Endothelial cell (in vitro differentiated cells): Measurements from ENCODE around the gene PECR. TPM values are rescaled to one million over a fixed set of nuclear protein-coding genes. Genes with fewer than 3 reads are reported as not detected.

Experiments used
- DNase-seq: peaks from one replicate; pipeline ENCODE4 v3.0.0; 2021; ENCODE audit warnings: low spot score
- H3K27ac Mint-ChIP-seq: one replicate; pipeline ENCODE4 v1.8.0; 2021; ENCODE audit warnings: mixed read lengths, inconsistent platforms; ENCODE audit not compliant: unreplicated experiment
- H3K27me3 Mint-ChIP-seq: one replicate; pipeline ENCODE4 v1.8.0; 2021; ENCODE audit warnings: mild to moderate bottlenecking, moderate library complexity, mixed read lengths, inconsistent platforms; ENCODE audit not compliant: unreplicated experiment
- H3K36me3 Mint-ChIP-seq: one replicate; pipeline ENCODE4 v1.8.0; 2021; ENCODE audit warnings: mild to moderate bottlenecking, low read depth, mixed read lengths, inconsistent platforms; ENCODE audit not compliant: unreplicated experiment
- H3K4me1 Mint-ChIP-seq: one replicate; pipeline ENCODE4 v1.8.0; 2021; ENCODE audit warnings: mild to moderate bottlenecking, mixed read lengths, inconsistent platforms; ENCODE audit not compliant: unreplicated experiment
- H3K4me3 Mint-ChIP-seq: one replicate; pipeline ENCODE4 v1.8.0; 2021; ENCODE audit warnings: mild to moderate bottlenecking, mixed read lengths, inconsistent platforms; ENCODE audit not compliant: unreplicated experiment
- H3K9me3 Mint-ChIP-seq: one replicate; pipeline ENCODE4 v1.8.0; 2021; ENCODE audit warnings: mixed read lengths, inconsistent platforms; ENCODE audit not compliant: unreplicated experiment
- total RNA-seq: library from RNA; stranded (reverse); fragmentation: NEBNext Ultra II Directional; extraction: Animal tissue kit (Norgen Biotek cat#: 25700); gene quantifications from one replicate; pipeline ENCODE4 v1.2.1, GENCODE V29; 2021; ENCODE audit not compliant: unreplicated experiment
- TF ChIP-seq, protein P1 (sequence below): fragments of 200-600 bp; sonication (generic); IDR thresholded peaks from one replicate; pipeline ENCODE4 v1.5.0; 2021; ENCODE audit warnings: antibody characterized with exemption; ENCODE audit not compliant: unreplicated experiment

Gene PECR
- total RNA-seq, 1 donor from 2014 or later = 8.4 TPM

DNA sequence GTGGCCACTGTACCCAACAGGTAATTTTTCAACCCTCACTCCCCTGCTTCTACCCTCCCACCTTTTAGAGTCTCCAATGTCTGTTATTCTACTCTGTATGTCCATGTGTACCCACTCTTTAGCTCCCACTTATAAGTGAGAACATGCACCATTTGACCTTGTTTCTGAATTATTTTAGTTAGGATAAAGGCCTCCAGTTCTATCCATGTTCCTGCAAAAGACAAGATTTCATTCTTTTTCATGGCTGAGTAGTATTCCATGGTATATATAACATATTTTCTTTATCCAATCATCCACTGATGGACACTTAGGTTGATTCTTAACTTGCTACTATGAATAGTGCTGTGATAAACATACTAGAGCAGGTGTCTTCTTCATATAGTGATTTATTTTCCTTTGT, 9.1 kb downstream of the PECR start:
- H3K4me1 Mint-ChIP-seq = peaks cover 9% of the 10 kb centered on the region
- H3K36me3 Mint-ChIP-seq = no peaks in the 10 kb centered on the region
- DNase-seq = no peak
- H3K27ac Mint-ChIP-seq = no peak overlapping the region
- H3K27me3 Mint-ChIP-seq = no peaks in the 10 kb centered on the region
- no peaks in the 10 kb centered on the region for H3K9me3 Mint-ChIP-seq
- H3K4me3 Mint-ChIP-seq = no peak overlapping the region
- TF ChIP-seq, protein P1, sequence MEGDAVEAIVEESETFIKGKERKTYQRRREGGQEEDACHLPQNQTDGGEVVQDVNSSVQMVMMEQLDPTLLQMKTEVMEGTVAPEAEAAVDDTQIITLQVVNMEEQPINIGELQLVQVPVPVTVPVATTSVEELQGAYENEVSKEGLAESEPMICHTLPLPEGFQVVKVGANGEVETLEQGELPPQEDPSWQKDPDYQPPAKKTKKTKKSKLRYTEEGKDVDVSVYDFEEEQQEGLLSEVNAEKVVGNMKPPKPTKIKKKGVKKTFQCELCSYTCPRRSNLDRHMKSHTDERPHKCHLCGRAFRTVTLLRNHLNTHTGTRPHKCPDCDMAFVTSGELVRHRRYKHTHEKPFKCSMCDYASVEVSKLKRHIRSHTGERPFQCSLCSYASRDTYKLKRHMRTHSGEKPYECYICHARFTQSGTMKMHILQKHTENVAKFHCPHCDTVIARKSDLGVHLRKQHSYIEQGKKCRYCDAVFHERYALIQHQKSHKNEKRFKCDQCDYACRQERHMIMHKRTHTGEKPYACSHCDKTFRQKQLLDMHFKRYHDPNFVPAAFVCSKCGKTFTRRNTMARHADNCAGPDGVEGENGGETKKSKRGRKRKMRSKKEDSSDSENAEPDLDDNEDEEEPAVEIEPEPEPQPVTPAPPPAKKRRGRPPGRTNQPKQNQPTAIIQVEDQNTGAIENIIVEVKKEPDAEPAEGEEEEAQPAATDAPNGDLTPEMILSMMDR = no peak

- DNase-seq = no peak
- TF ChIP-seq, protein P1 = no peak
- Mint-ChIP-seq H3K9me3 (no peaks in the 10 kb centered on the region), H3K36me3 (no peaks in the 10 kb centered on the region), H3K27ac (no peak overlapping the region), H3K4me3 (no peak overlapping the region), H3K27me3 (no peaks in the 10 kb centered on the region), H3K4me1 (peaks cover 8% of the 10 kb centered on the region)
These were observed 10.3 kb downstream of the PECR start for GRCh38 chr2:216071111-216071851.

- no peak overlapping the region for H3K4me3 Mint-ChIP-seq
- TF ChIP-seq, protein P1 = no peak
- no peaks in the 10 kb centered on the region for H3K27me3 Mint-ChIP-seq
- no peak overlapping the region for H3K27ac Mint-ChIP-seq
- H3K9me3 Mint-ChIP-seq = no peaks in the 10 kb centered on the region
- no peaks in the 10 kb centered on the region for H3K4me1 Mint-ChIP-seq
- H3K36me3 Mint-ChIP-seq = no peaks in the 10 kb centered on the region
- no peak for DNase-seq
These were observed 11.4 kb downstream of the PECR start for GRCh38 chr2:216070195-216070594.

DNA sequence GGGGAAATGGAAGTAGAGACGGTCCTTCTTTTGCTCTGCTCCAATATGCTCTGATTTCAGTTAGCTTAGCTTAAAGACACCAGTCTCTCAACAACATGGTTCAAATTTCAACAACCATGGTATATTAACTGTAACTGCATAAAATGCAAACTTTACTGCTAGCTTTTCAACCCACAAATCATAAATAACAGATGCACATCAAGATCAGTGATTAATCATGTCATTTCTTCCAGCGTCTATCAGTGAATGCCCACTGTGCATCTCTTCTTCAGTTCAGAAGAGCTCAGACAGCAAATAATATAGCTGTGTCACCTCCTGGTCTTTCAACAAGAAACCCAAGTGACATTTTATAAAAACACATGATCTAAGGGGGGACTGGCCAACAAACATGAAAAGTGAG, 12.6 kb downstream of the PECR start:
- DNase-seq = no peak
- H3K4me3 Mint-ChIP-seq = no peak overlapping the region

GRCh38 chr2:216066230-216066629, 15.4 kb downstream of the PECR start:
- H3K27me3 Mint-ChIP-seq = no peaks in the 10 kb centered on the region
- DNase-seq = no peak
- TF ChIP-seq, protein P1 = no peak
- no peaks in the 10 kb centered on the region for H3K4me1 Mint-ChIP-seq
- no peak overlapping the region for H3K27ac Mint-ChIP-seq
- H3K9me3 Mint-ChIP-seq = no peaks in the 10 kb centered on the region
- no peaks in the 10 kb centered on the region for H3K36me3 Mint-ChIP-seq
- no peak overlapping the region for H3K4me3 Mint-ChIP-seq

More for the DNA sequence above, 12.6 kb downstream of the PECR start:
- no peaks in the 10 kb centered on the region for H3K36me3 Mint-ChIP-seq
- no peaks in the 10 kb centered on the region for H3K4me1 Mint-ChIP-seq
- H3K27me3 Mint-ChIP-seq = no peaks in the 10 kb centered on the region
- no peaks in the 10 kb centered on the region for H3K9me3 Mint-ChIP-seq
- no peak overlapping the region for H3K27ac Mint-ChIP-seq
- TF ChIP-seq, protein P1 = no peak
